GM19193 (cell line): Measurements from ENCODE around the gene SLC34A2.

ENCODE experiments used
- POLR2A ChIP-seq: IDR thresholded peaks from 4 replicates; pipeline ENCODE4 v1.6.1; 2011; ENCODE audit not compliant: insufficient read depth, insufficient read length; ENCODE audit errors: extremely low read depth

SLC34A2 gene

DNA sequence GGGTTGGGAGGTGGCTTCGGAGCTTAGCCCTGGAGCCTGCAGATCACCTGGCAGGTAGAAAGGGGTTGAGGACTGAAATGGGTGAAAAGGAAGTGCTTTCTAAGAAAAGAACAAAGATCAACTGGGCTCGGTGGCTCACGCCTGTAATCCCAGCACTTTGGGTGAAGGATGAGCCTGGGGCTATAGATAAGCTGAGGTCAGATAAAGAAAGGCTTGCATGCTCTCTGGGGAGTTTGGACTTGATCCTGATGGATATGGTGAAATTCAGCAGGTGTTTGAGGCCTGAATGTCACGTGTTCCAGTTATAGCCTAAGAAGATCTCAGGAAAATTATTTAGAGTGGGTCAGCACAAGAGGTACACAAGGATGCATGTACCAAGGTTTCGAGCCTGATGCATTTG lies 40.8 kb downstream of the SLC34A2 start:
- no peak for TF ChIP-seq POLR2A

DNA sequence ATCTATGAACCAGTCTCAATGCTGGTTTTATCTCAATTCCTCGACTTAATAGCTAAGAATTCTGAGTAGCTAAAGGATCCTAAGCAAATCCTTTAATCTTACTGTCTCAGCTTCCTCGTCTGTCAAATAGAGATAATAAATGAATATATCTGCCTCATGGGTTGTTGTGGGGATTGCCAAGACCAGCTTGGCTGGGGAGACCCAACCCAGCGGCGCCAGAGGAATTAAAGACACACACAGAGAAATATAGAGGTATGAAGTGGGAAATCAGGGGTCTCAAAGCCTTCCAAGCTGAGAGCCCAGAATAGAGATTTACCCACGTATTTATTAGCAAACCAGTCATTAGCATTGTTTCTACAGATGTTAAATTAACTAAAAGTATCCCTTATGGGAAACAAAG lies 41.9 kb downstream of the SLC34A2 start:
- TF ChIP-seq POLR2A: no peak

DNA sequence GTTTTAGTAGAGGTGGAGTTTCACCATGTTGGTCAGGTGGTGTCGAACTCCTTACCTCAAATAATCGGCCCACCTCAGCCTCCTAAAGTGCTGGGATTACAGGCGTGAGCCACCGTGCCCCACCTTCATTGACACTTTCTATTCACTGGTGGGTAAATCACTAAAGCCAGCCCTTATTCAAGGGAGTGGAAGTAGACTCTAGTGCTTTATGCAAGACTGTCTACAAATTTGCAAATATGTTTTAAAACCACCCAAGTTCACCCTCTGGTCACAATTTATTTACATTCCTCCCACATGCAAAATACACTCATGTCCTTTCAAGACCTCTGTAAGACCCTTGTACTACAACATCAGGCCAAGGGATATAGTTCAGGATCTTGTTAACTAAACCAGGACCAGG lies 45.0 kb downstream of the SLC34A2 start:
- no peak for TF ChIP-seq POLR2A

DNA sequence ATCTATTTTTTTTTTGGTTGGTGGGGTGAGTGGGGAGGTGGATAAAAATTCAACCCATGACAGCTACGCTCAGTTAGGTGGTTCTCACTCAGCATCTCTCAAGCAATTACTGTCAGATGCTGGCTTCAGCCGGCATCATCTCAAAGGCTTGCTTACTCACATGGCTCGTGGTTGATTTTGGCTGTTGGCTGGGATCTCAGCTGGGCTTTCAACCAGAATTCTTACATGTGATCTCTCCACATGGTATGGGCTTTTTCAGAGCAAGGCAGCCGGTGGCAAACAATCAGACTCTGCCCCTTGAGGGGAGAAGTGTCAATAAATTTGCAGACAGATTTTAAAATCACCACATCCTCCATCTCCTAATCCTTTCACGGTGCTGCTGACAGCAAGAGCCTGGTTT lies 47.2 kb downstream of the SLC34A2 start:
- TF ChIP-seq POLR2A: no peak

DNA sequence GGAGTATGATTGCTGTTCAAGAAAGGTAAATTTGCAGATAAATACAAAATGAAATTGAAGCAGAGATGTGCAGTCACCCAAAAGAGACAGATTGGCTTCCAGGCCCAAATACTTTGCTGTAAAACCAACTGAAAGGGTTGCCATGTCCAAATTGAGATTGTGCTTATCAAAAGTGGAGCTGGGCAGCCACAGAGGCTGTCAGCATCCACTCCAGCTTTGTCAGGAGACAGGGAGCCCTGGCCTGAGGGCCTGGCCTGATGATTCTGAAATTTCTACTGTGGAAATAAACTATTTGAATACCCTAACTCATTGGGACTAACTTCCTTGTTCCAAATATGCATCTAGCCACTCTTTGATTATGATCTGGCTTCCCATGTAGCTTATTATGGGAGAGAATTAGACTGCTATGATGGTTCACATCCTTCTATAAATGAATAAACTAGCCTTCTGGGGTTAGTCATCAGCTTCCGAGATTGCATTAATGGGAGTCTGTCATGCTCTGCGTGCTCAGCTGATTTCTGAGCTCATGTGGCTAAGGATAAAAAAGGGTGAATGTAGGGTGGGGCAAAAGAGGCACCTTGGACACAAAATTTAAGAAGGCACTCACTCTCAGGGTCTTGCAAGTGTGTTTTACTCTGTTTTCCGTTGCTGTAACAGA lies 48.2 kb downstream of the SLC34A2 start:
- no peak for TF ChIP-seq POLR2A

DNA sequence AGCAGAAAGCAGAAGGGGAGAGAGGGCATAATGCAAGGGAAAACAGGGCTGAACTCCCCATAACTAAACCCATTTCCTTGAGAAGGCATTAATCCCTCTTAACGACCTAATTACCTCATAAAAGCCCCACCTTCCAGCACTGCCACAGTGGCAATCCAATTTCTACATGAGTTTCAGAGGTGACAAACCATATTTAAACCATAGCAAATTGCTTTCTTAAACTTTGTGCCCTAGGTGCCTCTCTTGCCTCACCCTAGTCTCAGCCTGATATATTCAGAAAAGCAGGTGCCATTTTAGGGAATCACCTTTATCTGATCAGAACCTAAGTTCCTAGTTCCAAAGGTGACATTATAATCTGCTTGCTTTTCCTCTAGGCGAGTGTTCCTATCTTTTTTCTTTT lies 48.9 kb downstream of the SLC34A2 start:
- TF ChIP-seq POLR2A: no peak

DNA sequence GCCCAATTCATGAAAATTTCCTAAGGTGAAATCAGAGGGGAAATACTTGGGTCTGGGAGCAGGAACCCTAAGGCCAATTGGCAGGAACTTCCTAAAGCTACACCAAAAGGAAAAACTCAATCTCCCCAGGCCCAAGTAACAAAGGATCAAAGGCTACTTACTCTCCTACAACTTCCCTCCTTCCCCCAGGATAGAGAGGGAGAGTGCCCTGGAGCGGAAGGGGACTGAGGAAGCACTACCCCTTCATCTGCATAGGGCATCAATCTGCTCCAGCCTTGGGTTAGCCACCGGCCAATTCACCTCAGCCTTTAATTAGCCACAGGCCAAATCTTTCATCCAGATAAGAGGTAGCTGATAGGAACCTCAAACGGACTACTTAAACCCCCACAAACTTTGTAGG lies 55.0 kb downstream of the SLC34A2 start:
- no peak for TF ChIP-seq POLR2A

DNA sequence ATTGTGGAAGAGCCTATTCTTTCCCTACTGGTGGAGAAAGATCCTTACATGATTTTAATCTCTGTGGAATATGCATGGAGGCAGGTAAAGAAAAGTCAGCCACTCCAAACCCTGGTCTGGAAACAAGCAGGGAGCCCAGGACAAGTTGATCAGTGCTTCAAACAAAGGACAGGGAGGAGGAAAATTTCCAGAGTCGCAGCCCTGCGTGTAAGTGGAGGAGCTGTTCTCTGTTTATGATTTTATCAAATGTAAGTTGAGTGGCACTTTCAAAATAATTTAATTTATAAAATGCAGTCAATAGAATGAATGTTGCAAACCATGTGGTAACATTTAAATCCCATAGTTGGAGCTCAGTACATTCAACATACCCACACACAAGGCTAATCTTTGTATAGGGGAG lies 57.0 kb downstream of the SLC34A2 start:
- TF ChIP-seq POLR2A: no peak

DNA sequence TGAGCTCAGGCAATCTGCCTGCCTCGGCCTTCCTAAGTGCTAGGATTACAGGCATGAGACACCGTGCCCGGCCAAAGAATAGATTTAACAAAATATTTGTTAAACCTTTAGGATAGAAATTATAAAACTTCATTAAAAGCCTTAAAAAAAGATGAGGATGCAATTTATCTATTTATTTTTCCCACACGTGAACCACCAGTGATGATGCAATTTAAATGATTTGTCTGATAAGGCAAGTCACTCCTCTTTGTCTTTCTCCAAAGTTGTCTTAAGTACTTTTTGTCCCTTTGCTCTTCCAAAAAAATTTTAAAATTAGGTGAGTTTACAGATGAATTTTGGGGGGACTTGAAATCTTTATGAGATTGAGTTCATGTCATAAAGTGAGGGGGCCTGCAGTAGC lies 58.2 kb downstream of the SLC34A2 start:
- no peak for TF ChIP-seq POLR2A

DNA sequence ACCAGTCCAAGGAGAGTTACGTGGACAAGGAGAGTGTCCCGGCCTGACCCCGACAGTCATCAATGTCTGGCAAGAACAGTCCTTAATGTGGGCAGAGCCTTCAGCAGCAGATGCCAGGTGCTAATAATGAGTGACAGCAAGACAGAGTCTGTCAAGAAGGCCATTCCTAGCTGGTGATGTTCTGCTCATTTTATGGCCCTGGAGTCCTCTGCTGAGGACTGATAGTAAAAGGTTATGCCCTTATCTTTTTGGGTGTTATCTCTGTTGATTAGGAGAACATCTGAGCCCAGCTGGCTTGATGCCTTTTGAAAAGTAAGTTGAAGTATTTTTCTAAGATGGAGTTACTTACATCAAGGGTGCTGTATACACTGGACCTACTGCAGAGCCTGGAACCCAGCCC lies 67.3 kb downstream of the SLC34A2 start:
- TF ChIP-seq POLR2A: no peak

DNA sequence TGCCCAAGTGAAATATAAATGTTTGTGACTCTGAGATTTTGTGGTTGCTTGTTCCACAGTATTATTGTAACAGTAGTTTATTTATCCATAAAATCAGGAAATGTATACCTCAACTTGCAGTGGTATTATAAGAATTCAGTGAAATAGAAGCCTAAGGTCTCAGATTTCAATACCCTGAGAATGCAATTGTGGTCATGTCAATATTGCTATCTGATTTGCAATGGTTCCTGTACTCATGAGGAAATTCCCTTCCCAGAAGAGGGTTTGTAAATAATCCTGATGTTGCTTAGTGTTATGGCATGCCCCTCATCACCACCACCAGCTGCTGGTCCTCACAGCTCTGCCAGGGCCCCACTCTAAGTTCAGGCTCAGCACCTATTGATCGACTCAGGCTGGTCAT lies 67.8 kb downstream of the SLC34A2 start:
- TF ChIP-seq POLR2A: no peak

DNA sequence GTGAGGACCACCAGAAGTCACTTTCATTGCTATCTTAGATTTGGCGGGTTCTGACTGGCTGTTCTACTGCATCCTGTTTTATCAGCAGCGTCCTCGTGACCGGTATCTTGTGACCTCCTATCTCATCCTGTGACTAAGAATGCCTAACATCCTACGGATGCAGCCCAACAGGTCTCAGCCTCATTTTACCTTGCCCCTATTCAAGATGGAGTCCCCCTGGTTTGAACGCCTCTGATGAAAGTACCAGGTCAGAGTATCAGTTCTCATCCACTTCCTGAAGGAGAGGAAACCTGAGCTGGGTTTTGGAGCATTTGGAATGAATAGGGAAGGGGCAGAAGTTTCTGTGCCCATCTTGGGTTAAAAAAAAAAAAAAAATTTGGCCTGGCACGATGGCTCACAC lies 70.2 kb downstream of the SLC34A2 start:
- no peak for TF ChIP-seq POLR2A

DNA sequence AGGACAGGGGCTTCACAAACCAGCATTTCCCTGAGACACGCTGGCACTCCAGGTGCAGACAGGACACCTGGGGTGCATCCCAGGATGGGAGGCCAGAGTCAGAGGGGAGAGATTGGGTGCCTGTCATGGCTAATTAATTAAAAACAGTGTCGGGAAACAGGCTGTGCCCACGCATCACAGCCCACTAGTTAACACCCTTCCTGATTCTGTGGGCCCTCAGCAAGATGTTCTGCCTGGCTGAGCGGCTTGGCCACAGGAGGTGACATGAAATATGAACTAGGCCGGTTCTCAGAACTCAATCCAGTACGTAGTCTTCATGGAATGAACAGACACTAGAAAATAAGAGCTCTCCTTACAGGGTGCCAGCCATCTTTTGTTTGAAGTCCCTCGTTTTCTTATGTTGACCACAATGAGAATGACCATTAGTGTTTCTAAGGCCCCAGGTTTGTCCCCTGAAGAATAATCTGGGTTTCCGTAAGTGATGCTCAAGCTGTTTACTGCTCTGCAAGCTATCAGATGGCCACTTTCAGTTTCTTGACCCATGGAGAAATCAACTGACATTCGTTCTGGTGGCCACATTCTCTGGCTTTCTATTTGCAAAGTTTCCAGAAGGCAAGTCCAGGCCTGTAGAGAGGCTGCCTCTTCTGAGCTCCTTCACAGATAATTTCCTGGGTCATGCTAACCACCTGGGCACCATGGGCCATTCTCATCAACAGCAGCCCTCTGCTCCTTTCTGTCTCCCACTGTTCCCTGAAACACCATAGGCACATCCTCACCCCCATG lies 72.3 kb downstream of the SLC34A2 start:
- TF ChIP-seq POLR2A: no peak
